Erythroblast (primary cell): ENCODE measurements around the gene TBC1D16.
"Not testable (repeated sequence)": the region's sequence is repeated elsewhere in the genome, so short reads cannot be mapped to it uniquely, and the experiment has no call there.

Experiments
- GATA1 ChIP-seq: IDR thresholded peaks from 2 replicates; pipeline ENCODE4 v1.6.1; 2011; ENCODE audit warnings: low read depth, mild to moderate bottlenecking, control low read depth, low read length, moderate library complexity
- POLR2A ChIP-seq: IDR thresholded peaks from 2 replicates; pipeline ENCODE4 v1.6.1; 2011; ENCODE audit warnings: mild to moderate bottlenecking, low read length

GRCh38 chr17:79962467-79962866 lies 73.2 kb downstream of the TBC1D16 start:
- not testable (repeated sequence) for TF ChIP-seq POLR2A, GATA1
